GM18907 (cell line): ENCODE data around the gene BCL11A.

Experiments
- ATAC-seq: cut with Tn5 transposase; IDR thresholded peaks from one replicate; pipeline ENCODE4 v1.9.1; 2021; ENCODE audit warnings: mild to moderate bottlenecking, moderate library complexity; ENCODE audit not compliant: unreplicated experiment

BCL11A gene

GRCh38 chr2:60560734-60561644 is 7.5 kb upstream of the BCL11A start:
- peak; percentile 66 for ATAC-seq

- ATAC-seq: no peak
Observed at GRCh38 chr2:60559880-60560279, 6.4 kb upstream of the BCL11A start.

- no peak for ATAC-seq
Observed at GRCh38 chr2:60558536-60558935, 5.1 kb upstream of the BCL11A start.

GRCh38 chr2:60557486-60557864 is 4.0 kb upstream of the BCL11A start:
- no peak for ATAC-seq

GRCh38 chr2:60556576-60557485 is 3.4 kb upstream of the BCL11A start:
- no peak for ATAC-seq

GRCh38 chr2:60556175-60556574 is 2.7 kb upstream of the BCL11A start:
- no peak for ATAC-seq

- ATAC-seq: peak; percentile 10
Observed at GRCh38 chr2:60555783-60556139, 2.3 kb upstream of the BCL11A start.

GRCh38 chr2:60555066-60555782 is 1.8 kb upstream of the BCL11A start:
- ATAC-seq: peak; percentile 48

- peak; percentile 2 for ATAC-seq
Observed at GRCh38 chr2:60554646-60555065, 1.2 kb upstream of the BCL11A start.

- ATAC-seq: no peak
Observed at GRCh38 chr2:60554074-60554645, 706 bp upstream of the BCL11A start.

GRCh38 chr2:60552851-60553494 is 481 bp downstream of the BCL11A start:
- no peak for ATAC-seq

- no peak for ATAC-seq
Observed at GRCh38 chr2:60552078-60552850, 1.2 kb downstream of the BCL11A start.

GRCh38 chr2:60551240-60552077 is 2.0 kb downstream of the BCL11A start:
- no peak for ATAC-seq

- ATAC-seq: no peak
Observed at GRCh38 chr2:60550984-60551239, 2.5 kb downstream of the BCL11A start.

- ATAC-seq: peak; percentile 61
Observed at GRCh38 chr2:60550178-60550983, 3.1 kb downstream of the BCL11A start.

GRCh38 chr2:60549928-60550177 is 3.6 kb downstream of the BCL11A start:
- no peak for ATAC-seq

- ATAC-seq: peak; percentile 9
Observed at GRCh38 chr2:60549238-60549927, 4.1 kb downstream of the BCL11A start.

GRCh38 chr2:60548845-60549237 is 4.6 kb downstream of the BCL11A start:
- ATAC-seq: no peak
